A673 (cell line): ENCODE data around the gene BSG. TPM values are rescaled to one million over a fixed set of nuclear protein-coding genes. Genes with fewer than 3 reads are reported as not detected.

Experiments used
- BruUV-seq: library from RNA; stranded (reverse); fragments of 400-500 nt; replicated peaks from 2 replicates; lab custom pipeline; 2021; lab: Mats Ljungman, UMichigan
- CTCF ChIA-PET: fragments of 300-600 bp; sonication (Branson Sonifier 250); formaldehyde crosslinking; loops from one replicate; lab custom pipeline; 2022; ENCODE audit warnings: antibody characterized with exemption; lab: Charles Lee
- POLR2A ChIA-PET: fragments of 300-600 bp; sonication (Branson Sonifier 250); formaldehyde crosslinking; loops from one replicate; lab custom pipeline; 2022; ENCODE audit warnings: antibody characterized with exemption; ENCODE audit not compliant: low non-redundant PET; lab: Charles Lee
- DNase-seq: peaks from one replicate; pipeline ENCODE4 v3.0.0-alpha.2; 2015; ENCODE audit warnings: low spot score
- H3K27ac ChIP-seq: fragments of 200-600 bp; sonication (generic); 2 replicates; pipeline ENCODE4 v1.5.1; 2016; ENCODE audit warnings: mixed run types, low read depth, mild to moderate bottlenecking, mixed read lengths, antibody characterized with exemption, low read length; ENCODE audit not compliant: poor library complexity, severe bottlenecking
- H3K27me3 ChIP-seq: fragments of 200-600 bp; sonication (generic); replicated peaks from 2 replicates; pipeline ENCODE4 v1.6.1; 2017; ENCODE audit warnings: mixed run types, low read depth, mild to moderate bottlenecking, mixed read lengths, antibody characterized with exemption, low read length; ENCODE audit not compliant: insufficient read depth, poor library complexity
- H3K36me3 ChIP-seq: fragments of 200-600 bp; sonication (generic); 2 replicates; pipeline ENCODE4 v1.6.1; 2016; ENCODE audit warnings: mixed run types, mild to moderate bottlenecking, mixed read lengths, antibody characterized with exemption, low read length; ENCODE audit not compliant: insufficient read depth, poor library complexity, severe bottlenecking
- H3K4me1 ChIP-seq: fragments of 200-600 bp; sonication (generic); 2 replicates; pipeline ENCODE4 v1.6.1; 2017; ENCODE audit warnings: mixed run types, mild to moderate bottlenecking, mixed read lengths, antibody characterized with exemption, low read length; ENCODE audit not compliant: insufficient read depth, poor library complexity, severe bottlenecking
- H3K4me3 ChIP-seq: fragments of 200-600 bp; sonication (generic); 2 replicates; pipeline ENCODE4 v1.5.1; 2016; ENCODE audit warnings: low read depth, mixed run types, mild to moderate bottlenecking, mixed read lengths, low read length; ENCODE audit not compliant: poor library complexity, severe bottlenecking
- H3K9me3 ChIP-seq: fragments of 200-600 bp; sonication (generic); 2 replicates; pipeline ENCODE4 v1.6.1; 2016; ENCODE audit warnings: mixed run types, low read depth, mild to moderate bottlenecking, mixed read lengths, antibody characterized with exemption, low read length; ENCODE audit not compliant: poor library complexity, severe bottlenecking
- EZH2 ChIP-seq: fragments of 200-600 bp; sonication (generic); IDR thresholded peaks from 2 replicates; pipeline ENCODE4 v1.6.1; 2017; ENCODE audit warnings: borderline replicate concordance, low read depth, mild to moderate bottlenecking, mixed read lengths, antibody characterized with exemption, low read length; ENCODE audit not compliant: poor library complexity, severe bottlenecking
- intact Hi-C: fragments of 100-400 bp; cut with micrococcal nuclease; formaldehyde crosslinking; loops from one replicate; pipeline ENCODE4 v1.10.0; 2022; ENCODE audit not compliant: unreplicated experiment
- total RNA-seq: library from RNA; stranded (reverse); gene quantifications from 2 replicates; pipeline ENCODE4 v1.2.3, GENCODE V29; 2021
- TF ChIP-seq, protein P1 (sequence below): fragments of 300-800, 200-600 bp; sonication (generic); conservative IDR thresholded peaks from 2 replicates; pipeline ENCODE4 v1.5.1; 2017; ENCODE audit warnings: low read depth, mild to moderate bottlenecking, antibody characterized with exemption, low read length, moderate library complexity, mixed read lengths

Gene BSG
- total RNA-seq, 1 experiment from 2014 or later = 865 TPM

DNA sequence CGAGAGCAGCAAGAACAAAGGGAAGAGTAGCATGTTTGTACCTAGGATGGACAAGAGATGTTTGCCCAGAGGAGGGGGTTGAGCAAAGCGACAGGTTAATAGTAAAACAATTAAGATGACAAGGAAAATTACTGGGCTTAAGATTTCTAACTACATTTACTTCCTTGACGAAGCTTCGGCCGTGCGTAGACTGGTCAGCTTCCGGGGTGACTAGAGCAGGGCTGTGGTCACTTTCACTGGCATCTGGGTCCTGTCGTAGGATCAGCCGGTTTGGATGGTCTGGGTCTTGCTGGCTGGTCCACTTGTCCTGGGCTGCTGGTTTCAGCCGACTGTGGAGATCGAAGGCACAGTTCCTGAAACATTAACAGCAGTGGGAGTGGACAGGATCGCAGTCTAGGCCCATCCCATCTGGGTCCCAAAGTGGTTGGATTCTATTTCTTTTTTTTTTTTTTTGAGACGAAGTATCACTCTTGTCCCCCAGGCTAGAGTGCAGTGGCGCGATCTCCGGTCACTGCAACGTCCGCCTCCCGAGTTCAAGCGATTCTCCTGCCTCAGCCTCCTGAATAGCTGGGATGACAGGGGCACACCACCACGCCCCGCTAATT is 5.0 kb upstream of the BSG start:
- DNase-seq = no peak
- Histone ChIP-seq H3K4me1 (peaks cover 10% of the 10 kb centered on the region), H3K9me3 (no peaks in the 10 kb centered on the region), H3K4me3 (no peak overlapping the region), H3K27me3 (no peaks in the 10 kb centered on the region), H3K27ac (peak overlapping the region; percentile 73), H3K36me3 (no peaks in the 10 kb centered on the region)
- POLR2A ChIA-PET = no interaction called here
- BruUV-seq = no TSS peak
- TF ChIP-seq EZH2 = no peak
- TF ChIP-seq, protein P1, sequence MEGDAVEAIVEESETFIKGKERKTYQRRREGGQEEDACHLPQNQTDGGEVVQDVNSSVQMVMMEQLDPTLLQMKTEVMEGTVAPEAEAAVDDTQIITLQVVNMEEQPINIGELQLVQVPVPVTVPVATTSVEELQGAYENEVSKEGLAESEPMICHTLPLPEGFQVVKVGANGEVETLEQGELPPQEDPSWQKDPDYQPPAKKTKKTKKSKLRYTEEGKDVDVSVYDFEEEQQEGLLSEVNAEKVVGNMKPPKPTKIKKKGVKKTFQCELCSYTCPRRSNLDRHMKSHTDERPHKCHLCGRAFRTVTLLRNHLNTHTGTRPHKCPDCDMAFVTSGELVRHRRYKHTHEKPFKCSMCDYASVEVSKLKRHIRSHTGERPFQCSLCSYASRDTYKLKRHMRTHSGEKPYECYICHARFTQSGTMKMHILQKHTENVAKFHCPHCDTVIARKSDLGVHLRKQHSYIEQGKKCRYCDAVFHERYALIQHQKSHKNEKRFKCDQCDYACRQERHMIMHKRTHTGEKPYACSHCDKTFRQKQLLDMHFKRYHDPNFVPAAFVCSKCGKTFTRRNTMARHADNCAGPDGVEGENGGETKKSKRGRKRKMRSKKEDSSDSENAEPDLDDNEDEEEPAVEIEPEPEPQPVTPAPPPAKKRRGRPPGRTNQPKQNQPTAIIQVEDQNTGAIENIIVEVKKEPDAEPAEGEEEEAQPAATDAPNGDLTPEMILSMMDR = no peak
- intact Hi-C loops = no loop called here
- CTCF ChIA-PET = interaction anchor here (0.6 kb wide), 1 partner anchor 69 kb away, joined by 3 read pairs; no protein-coding TSS in a partner anchor

- intact Hi-C loops = loop anchor here (5.0 kb wide), 1 partner anchor 38 kb away; the partner anchor contains the start of gene CDC34
- Histone ChIP-seq H3K4me1 (peaks cover 22% of the 10 kb centered on the region), H3K36me3 (no peaks in the 10 kb centered on the region), H3K27ac (no peak overlapping the region), H3K27me3 (no peaks in the 10 kb centered on the region), H3K4me3 (no peak overlapping the region), H3K9me3 (no peaks in the 10 kb centered on the region)
- TF ChIP-seq, protein P1 = no peak
- TF ChIP-seq EZH2 = no peak
- BruUV-seq = no TSS peak
- ChIA-PET POLR2A (no interaction called here), CTCF (no interaction called here)
- no peak for DNase-seq
These were observed 2.1 kb upstream of the BSG start for GRCh38 chr19:570251-570686.

DNA sequence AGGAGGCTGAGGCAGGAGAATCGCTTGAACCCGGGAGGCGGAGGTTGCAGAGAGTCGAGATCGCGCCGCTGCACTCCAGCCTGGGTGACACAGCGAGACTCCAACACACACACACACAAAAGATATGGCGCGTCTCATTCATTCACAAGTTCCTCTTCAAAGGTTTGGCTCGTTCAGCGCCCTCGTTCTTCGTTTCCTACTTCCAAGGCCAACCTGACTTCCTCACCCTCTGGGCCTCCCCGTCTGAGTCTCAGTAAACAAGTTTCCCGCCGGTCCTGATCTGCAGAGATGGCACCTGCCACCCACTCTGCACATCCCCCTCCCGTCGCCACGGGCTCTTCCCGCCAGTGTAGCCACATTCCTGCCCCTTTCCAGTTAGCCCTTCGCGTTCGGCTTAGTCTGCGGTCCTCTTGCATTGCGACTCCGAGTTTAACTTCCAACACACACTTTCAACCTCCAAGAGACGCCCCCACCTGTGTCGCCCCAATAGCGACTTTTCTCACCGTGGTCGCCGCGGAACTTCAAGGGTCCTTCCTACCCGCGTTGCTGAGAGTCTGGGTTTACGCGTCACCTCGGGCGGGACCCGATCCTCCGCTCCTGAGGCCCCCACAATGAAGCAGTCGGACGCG is 1.3 kb upstream of the BSG start:
- POLR2A ChIA-PET = interaction anchor here (0.9 kb wide), 1 partner anchor 635 kb away, joined by 3 read pairs; the partner anchor contains the start of gene STK11
- intact Hi-C loops = loop anchor here (5.0 kb wide), 1 partner anchor 39 kb away; the partner anchor contains the start of gene CDC34
- H3K9me3 ChIP-seq = no peaks in the 10 kb centered on the region

More for the DNA sequence above, 1.3 kb upstream of the BSG start:
- no peaks in the 10 kb centered on the region for H3K27me3 ChIP-seq
- H3K27ac ChIP-seq = peak overlapping the region; percentile 97
- peak; percentile 86 for DNase-seq
- TF ChIP-seq, protein P1 = no peak
- no peak for TF ChIP-seq EZH2
- no peaks in the 10 kb centered on the region for H3K36me3 ChIP-seq
- peak overlapping the region; percentile 99 for H3K4me3 ChIP-seq
- CTCF ChIA-PET = no interaction called here
- TSS peak; percentile 83 for BruUV-seq
- H3K4me1 ChIP-seq = peaks cover 27% of the 10 kb centered on the region
